ENCODE data around the gene RAI1.

Gene RAI1

GRCh38 chr17:17737961-17738894, 57.0 kb downstream of the RAI1 start:
- no peak for DNase-seq

GRCh38 chr17:17738901-17739300, 57.6 kb downstream of the RAI1 start:
- no peak for DNase-seq

GRCh38 chr17:17739388-17740066, 58.3 kb downstream of the RAI1 start:
- no peak for DNase-seq

- peak in 4 of 6 experiments; percentile 20 to 59 (median 40) for DNase-seq
These were observed 59.5 kb downstream of the RAI1 start for GRCh38 chr17:17740615-17741348.

- DNase-seq = no peak
These were observed 60.2 kb downstream of the RAI1 start for GRCh38 chr17:17741349-17742023.

GRCh38 chr17:17742133-17742621, 60.9 kb downstream of the RAI1 start:
- no peak for DNase-seq

- DNase-seq = no peak
These were observed 61.6 kb downstream of the RAI1 start for GRCh38 chr17:17742688-17743390.

GRCh38 chr17:17743391-17744112, 62.3 kb downstream of the RAI1 start:
- DNase-seq = no peak

- DNase-seq = no peak
These were observed 62.9 kb downstream of the RAI1 start for GRCh38 chr17:17744116-17744515.

GRCh38 chr17:17745476-17746455, 64.5 kb downstream of the RAI1 start:
- DNase-seq = no peak

- no peak for DNase-seq
These were observed 66.9 kb downstream of the RAI1 start for GRCh38 chr17:17748179-17748578.

- DNase-seq = no peak
These were observed 67.3 kb downstream of the RAI1 start for GRCh38 chr17:17748604-17749003.

- no peak for DNase-seq
These were observed 67.9 kb downstream of the RAI1 start for GRCh38 chr17:17749025-17749772.

GRCh38 chr17:17749921-17750320, 68.7 kb downstream of the RAI1 start:
- DNase-seq = peak; percentile 20 to 44 (median 30)

- peak in 4 of 6 experiments; percentile 21 to 42 (median 34) for DNase-seq
These were observed 69.6 kb downstream of the RAI1 start for GRCh38 chr17:17750881-17751280.

GRCh38 chr17:17751489-17752088, 70.3 kb downstream of the RAI1 start:
- DNase-seq = peak in 4 of 6 experiments; percentile 63 to 94 (median 80)

GRCh38 chr17:17752089-17752820, 71.0 kb downstream of the RAI1 start:
- peak; percentile 97 to 99 (median 98) for DNase-seq

- no peak for DNase-seq
These were observed 71.6 kb downstream of the RAI1 start for GRCh38 chr17:17752821-17753321.
